Medulla oblongata (tissue), 1 donor: ENCODE measurements around the gene LURAP1L.

Experiments used
- DNase-seq: peaks from one replicate; pipeline ENCODE4 v3.0.0-alpha.2; 2015; ENCODE audit errors: extremely low spot score

Gene LURAP1L

DNA sequence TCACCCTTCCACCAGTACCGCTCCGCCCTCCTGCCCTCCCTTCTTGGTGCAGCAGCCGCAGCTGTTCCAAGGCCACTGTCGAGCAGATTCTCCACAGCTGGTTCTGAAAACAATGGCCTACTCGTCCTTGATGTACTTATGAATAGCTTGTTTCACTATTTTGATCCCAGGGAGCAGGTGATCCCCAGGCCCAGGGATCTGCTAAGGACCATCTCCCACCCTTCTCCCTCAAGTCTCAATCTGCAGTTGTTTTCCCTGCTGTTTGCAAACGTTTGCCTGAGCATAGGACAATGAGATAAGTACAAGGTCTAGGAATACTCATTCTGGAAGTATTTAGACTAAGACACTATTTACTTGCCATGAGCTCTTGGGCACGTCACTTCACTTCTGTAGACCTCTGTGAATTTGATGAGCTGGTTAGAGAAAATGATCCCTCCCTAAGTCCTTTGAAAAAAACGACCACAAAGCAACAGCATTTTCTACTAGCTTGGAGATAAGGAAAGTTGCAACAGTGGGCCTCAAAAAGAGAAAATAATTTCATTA, 1.8 kb downstream of the LURAP1L start:
- peak; percentile 90 for DNase-seq

DNA sequence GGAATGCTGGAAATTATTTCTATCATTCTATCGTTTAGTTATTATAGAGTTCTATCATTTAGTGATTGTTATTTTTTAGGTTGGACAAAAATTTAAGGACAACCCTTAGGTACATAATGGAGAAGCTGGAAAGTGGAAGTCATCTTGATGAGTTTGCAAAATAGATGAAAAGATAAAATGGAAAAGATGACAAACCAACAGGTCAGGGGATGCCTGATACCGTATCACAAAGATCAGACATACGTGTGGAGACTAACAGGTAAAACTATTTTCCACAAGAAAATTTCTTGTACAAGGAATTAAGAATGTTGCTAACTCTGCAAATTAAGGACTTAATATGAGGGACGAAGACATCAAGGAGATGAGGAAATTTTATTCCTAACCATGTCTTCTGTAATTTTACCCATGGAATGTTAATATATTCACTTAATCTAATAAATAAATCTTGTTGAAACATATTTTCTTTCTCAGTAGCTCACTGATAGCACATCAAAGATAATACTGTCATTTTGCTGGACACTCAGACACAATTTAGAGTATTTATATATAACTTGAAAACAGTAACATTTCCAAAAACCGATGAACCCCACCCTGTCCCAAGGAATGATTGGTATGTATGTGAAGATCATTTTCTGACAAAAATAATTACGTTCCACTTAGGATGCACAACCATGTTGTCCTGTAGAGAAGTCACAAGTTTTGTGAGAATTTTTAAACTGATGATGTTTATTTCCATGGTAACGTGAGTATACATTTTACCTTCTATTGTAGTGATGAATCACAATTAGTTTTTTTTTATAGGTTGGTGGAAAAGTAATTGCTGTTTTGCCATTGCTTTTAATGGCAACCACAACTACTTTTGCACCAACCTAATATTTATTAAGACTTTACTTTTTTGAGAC, 2.6 kb downstream of the LURAP1L start:
- no peak for DNase-seq

DNA sequence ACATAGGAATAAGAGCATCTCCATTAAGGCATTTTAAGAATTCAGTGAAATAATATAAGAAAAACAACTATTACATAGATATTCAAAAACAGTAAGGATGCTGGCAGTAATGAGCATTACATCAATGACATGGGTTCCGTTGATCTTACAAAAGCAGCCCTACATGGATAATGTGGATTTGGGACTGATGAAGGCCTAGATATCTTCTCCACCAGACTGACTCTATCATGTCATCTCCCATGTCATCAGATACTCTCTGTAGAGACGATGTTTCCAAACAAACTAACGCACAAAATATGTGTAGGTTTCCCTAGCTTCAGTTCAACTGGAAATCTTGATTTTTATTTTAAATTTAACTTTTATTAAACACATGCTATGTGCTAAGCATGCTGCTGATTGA, 3.6 kb downstream of the LURAP1L start:
- DNase-seq: no peak

DNA sequence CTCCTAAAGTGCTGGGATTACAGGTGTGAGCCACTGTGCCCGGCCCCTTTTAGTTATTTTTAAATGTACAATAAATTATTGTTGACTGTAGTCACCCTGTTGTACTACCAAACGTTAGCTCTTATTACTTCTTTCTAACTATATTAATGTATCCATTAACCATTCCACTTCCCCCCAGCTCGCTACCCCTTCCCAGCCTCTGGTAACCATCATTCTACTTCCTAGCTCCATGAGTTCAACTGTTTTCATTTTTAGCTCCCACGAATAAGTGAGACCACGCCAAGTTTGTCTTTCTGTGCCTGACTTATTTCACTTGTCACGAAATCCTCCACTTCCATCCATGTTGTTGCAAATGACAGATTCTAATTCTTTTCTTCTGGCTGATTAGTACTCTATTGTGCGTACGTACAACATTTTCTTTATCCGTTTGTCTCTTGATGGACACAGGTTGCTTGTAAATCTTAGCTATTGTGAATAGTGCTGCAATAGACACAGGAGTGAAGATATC, 6.5 kb downstream of the LURAP1L start:
- no peak for DNase-seq

DNA sequence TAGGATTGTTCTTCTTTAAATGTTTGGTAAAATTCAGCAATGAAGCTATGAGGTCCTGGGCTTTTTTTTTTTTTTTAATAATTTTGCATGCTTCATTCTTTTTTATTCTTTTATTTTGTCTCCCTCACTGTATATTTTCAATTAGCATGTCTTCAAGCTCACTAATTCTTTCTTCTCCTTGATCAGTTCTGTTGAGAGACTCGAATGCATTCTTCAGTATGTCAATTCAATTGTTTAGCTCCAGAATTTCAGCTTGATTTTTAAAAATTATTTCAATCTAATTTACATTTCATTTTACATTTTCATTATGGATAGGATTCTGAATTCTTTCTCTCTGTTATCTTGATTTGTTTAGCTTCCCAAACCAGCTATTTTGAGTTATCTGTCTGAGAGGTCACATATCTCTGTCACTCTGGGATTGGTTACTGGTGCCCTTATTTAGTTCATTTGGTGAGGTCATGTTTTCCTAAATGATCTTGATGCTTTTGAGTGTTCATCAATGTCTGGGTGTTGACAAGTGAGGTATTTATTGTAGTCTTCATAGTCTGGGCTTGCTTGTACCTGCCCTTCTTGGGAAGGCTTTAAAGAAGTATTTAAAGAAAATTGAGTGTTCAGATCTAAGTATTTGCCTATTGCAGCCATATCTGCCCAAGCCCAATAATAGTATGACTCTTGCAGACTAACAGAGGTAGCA, 9.1 kb downstream of the LURAP1L start:
- DNase-seq: no peak

DNA sequence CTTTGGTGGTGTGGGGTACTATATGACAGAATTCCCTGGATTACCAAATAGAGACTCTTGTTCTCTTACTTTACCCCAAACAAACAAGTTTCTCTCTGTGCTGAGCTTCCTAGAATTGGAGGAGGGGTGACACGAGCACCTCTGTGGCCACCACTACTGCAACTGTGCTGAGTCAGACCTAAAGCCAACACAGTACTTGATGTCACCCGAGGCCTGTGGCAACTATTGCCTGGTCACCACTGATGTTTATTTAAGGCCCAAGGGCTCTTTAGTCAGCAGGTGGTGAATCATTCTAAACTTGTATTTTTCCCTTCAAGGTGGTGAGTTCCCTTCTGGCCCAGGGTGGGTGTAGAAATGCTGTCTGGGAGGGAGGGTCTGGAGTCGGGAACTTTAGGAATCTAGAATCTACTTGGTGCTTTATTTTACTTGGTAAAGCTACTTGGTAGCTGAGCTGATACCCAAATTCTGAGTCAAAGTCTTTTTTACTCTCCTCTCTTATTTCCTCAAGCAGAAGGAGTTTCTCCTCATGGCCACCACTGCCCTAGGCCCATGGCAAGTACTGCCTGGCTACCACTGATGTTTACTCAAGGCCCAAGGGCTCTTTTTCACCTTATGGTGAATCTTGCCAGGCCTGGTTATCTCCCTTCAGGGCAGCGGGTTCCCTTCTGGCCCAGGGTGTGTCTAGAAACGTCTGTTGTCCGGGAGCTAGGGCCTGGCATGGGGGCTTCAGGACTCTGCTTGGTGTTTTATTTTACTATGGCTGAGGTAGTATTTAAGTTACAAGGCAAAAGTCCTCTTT, 9.8 kb downstream of the LURAP1L start:
- no peak for DNase-seq

DNA sequence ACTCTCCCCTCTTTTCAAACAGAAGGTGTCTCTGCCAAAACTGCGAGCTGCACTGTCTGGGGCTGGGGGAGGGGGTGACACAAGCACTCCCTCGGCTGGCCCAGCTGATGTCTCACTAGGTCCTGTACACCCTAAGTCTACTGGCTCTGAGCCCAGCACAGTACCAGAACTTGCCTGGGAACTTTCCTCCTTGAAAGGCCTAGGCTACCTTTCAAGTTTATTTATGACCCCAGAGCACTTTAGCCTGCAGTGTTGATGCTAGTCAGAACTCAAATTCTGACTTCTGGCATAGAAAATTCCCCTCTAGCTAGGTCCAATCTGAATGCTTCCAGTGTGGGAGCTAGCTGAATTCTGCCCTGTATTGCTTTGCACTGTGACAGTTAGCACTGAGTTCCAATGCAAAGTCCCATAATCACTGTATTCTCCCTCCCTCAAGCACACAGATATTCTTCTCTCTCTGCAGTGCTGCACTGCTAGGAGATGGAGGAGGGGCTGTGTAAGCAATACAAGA, 10.5 kb downstream of the LURAP1L start:
- peak; percentile 61 for DNase-seq

DNA sequence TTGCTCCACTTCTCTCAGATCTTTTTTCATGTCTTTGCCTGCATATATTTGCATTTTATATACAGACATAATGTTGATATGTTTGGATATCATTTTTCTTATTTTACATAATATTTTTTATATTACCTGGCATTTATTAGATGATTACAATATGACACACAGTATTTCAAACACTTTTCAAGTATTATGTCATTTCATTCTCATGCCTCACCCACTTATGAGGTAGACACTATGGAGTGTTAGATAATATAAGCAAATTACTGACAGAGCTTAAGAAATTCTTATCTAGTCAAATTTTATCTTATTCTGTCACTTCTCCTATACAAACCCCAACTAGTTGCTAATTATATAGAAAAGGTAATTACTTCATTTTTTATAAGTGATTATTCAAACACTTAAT, 11.1 kb downstream of the LURAP1L start:
- no peak for DNase-seq

DNA sequence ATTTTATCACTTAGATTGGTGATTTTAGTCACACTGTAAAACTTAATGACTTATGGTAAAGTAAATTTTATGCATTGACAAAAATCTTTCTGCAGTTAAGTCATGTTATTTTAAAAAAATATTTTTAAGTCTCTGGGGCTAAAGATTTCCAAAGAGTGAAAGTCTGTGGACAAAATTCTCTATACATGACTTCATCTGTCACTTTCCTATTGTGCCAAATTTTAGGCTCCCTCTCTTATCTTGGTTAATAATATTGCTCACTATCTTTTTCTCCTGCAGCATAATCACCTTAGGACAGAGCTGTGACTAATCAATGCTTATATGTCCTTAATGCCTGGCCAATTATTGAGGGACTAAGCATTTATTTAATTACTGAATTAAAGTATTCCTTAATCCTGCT, 15.2 kb downstream of the LURAP1L start:
- DNase-seq: no peak

DNA sequence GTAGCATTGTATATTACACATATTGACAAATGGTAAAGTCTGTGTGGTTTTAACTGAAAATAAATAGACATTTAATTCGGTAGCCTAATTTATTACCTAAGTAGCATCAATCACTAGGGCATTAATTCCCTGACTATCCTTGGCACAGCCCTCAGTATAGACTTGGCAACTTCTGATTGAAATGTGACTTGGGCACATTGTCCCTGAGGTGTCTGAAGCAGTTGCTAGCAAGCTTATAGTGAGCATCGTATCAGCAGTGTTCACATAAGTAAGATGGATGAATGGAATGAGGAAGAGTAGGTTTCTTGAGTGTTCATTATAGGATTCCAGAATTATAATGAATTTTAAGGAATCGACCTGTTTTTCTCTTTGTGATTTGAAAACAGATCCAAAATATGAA, 16.1 kb downstream of the LURAP1L start:
- DNase-seq: no peak

DNA sequence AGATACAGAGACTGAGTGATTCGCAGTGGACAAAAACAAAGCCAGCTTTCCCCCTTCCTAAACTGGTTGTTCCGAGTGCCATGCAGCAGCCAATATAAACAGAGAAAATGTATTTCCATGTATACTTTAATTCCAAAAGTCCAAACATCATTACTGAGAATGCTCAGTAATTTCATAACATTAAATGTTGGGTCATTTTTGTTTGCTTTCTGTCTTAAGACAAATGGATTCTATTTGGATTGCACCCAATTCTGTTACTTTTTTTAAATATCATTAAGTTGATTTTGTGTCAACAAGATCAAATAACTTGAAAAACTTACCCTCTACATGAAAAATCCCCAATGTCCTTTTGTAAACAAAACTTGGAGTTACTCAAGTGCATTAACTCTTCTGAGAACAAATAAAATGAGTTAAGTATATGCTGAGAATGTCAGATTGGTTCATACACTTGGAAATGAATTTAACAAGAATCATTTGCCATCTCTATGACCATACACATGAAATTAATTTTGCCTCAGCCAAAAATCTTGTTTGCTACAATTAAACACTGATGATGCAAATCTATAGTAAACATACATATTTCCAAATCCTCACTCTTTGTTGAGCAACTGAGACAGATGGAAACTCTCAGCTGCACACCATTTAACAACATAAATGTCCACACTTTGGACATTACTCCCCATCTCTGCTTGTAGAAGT, 19.4 kb downstream of the LURAP1L start:
- no peak for DNase-seq

DNA sequence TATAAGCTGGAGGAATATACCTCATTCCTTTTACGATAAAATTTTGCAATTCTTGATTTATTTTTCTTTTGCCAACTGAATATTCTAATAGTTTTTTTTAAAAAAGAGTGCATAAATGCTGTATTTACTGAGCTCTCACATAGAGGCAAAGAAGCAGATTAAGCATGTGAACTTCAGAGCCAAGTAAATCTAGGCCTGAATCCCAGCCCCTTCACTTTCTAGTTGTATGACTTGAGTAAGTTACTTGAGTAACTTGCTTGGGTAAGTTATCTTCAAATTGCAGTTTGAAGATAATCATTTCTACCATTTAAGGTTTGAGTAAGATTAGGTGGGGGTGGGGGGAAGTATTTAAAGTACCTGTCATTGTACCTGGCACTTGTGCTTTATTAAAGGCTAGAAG, 21.8 kb downstream of the LURAP1L start:
- DNase-seq: no peak

DNA sequence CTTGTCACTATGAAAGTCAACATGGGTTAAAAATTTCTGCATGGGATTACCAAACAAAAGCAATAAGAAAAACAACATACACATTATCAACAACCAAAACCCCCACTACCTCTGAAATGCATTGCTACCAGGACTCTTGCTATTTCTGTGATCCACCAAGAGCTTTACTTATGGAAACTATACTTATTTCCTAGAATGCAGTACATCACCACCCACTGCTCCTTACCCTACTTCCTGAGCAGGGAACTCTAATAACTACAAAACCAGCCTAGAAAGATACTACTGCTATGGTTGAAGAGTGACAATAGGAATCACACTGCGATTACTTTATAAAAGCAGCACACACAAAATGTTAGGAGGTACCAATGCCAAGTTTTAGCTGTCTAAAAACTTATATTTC, 22.2 kb downstream of the LURAP1L start:
- no peak for DNase-seq

DNA sequence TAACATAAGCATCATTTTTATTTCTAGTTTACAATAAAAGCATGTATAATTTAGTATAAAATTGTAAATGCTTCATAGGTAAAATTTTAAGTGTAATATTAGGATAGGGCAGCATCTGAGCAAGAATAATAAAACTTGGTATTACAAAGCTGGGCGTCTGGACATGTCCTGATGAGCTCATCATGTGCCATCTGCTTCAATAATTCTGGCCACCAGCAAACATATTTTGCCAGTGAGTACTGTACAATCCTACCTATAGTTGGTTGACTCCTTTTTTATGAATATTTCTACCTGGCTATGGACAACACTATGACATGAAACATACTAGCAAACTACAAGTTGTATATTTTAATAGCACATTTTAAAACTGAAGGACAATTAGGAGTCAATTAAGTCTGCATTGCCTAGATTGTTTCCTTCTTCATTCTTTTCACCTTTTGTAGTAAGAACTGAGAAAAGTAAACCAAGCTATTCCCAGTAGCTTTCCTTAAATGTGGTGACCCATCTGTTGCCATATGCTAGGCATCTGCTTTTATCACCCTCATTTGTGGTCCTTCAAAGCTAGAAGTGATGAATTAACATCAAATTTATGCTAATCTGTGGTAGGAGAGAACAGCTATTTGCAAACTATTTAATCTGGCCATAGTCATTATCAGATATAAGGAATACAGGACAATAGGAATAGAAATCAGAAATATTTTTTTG, 23.4 kb downstream of the LURAP1L start:
- DNase-seq: no peak

DNA sequence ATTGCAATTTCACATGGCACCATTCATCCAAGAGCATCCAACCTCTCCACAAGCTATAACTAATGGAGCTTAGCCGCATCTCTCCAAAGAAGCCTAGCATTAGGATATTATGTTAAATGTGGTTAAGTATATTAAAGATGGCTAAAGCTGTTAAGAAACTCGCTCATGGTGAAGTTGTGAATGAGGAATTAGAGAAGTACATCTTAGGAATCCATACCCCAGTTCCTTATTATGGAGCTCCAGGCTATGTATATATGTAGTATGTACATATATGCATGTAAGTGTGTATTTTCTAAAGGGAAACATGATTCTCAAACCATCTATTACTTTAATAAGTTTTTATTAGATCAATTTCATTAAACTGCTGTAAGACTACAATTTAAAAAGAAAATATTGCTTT, 26.4 kb downstream of the LURAP1L start:
- DNase-seq: no peak

DNA sequence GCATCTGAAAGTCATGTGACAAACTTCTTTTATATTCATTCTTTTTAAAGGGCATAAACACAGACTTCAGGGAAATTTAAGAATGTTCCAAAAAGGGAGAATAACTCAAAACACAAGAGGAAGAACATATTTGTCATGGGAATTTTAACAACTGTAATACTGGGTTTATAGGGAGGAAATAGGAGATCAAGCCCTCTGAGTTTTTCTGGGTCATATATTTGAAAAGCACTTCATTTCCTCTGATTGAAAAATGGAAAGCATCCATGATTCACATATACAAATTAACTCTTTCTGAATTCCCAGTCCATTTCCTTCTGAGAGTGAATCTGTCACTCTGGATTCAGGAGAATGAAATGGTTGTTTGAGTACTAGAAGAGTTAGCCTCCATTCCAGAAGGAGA, 26.8 kb downstream of the LURAP1L start:
- DNase-seq: no peak

DNA sequence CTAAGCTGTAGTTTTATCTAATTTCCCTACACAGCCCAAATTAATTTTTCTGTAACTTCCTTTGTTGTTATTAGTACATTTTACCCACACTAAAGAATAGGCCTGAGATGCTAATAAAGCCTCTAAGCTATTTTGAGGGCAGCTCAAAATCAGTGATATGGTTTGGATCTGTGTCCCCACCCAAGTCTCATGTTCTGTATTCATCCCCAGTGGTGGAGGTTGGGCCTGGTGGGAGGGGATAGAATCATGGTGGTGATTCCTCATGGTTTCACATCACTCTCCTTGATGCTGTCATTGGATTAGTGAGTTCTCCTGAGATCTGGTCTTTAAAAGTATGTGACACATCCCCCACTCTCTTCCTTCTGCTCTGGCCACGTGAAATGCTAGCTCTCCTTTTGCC, 27.3 kb downstream of the LURAP1L start:
- no peak for DNase-seq

DNA sequence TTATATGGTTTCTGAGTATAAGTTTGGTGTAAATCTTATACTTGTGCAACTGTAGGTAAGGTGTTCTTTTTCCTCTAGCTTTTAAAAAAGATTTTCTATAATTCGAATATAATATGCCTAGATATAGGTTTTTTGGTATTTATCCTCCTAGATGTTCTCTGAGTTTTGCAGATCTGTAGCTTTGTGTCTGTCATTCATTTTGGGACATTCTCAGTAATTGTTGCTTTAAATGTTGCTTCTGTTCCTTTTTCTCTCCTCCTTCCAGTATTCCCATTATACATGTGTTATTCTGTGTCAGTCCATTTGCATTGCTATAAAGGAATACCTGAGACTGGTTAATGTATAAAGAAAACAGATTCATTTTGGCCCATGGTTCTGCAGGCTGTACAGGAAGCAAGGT, 33.7 kb downstream of the LURAP1L start:
- DNase-seq: no peak

DNA sequence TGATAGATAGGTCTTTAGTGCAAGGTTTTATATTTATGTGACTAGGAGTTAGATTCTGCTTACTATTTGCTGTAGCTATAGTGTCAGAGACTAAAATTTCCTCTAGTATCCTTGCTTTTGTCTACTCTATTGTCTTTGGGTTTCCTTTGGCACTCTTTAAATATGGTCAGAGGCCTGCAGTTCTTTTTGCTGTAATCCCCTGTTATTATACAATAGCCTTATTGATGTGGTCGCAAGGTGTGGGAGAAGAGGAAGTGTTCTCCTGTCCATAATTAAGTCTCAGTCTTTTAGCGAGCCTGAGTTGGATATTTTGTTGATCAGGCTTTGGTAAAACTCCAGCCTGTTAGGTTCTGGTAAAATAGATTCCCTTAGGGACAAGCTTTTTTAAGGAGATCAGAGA, 34.9 kb downstream of the LURAP1L start:
- DNase-seq: no peak

DNA sequence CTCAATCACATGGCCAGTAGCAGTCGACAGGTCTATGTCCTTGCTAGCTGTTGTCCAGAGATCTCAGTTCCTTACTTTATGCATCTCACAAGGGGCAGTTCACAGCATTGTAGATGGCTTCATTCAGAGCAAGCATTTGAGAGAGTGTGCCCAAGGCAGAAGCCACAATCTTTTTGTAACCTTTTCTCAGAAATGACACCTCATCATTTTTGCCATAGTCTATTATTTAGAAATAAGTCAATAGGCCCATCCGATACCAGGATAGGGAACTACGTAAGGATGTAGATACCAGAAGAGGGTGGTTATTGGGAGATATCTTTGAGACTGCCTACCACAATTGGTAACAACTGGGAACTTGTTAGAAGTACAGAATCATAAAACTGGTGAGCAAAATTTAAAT, 37.1 kb downstream of the LURAP1L start:
- no peak for DNase-seq

DNA sequence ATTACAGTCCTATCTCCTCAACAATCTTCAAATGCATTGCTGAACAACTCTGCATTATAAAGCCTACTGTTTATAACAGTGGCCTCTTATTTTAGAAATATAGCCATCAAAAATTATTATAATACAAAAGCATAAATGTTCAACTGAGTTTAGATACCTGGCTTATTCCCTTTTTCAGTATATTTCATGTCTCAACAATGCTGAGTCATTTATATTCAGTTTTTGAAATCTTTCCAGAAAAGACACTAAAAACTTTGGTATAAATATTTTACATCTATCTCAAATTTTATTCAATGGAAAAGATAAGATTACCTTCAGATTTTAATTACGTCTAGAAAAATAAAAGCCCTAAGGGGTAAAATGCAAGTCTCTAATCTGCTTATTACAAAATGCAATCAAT, 37.9 kb downstream of the LURAP1L start:
- no peak for DNase-seq
